HG03097 (cell line): ENCODE data around the gene CC2D1A.

Experiments
- ATAC-seq: cut with Tn5 transposase; IDR thresholded peaks from one replicate; pipeline ENCODE4 v1.9.1; 2021; ENCODE audit not compliant: unreplicated experiment, low FRiP score

CC2D1A gene

GRCh38 chr19:13932911-13933393 is 27.0 kb downstream of the CC2D1A start:
- ATAC-seq: no peak

DNA sequence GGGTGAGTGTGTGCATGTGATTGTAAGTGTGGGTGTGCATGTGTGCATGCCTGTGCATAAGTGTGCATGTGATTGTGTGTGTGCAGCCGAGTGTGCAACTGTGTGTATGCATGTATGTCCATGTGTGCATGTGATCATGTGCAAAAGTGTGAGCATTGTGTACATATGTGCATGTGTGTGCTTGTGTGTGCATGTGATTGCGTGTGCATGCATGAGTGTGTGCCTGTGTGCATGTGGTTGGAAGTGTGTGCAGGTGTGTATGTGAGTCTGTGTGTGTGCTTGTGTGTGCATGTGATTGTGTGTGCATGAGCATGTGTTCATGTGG is 28.7 kb downstream of the CC2D1A start:
- no peak for ATAC-seq

DNA sequence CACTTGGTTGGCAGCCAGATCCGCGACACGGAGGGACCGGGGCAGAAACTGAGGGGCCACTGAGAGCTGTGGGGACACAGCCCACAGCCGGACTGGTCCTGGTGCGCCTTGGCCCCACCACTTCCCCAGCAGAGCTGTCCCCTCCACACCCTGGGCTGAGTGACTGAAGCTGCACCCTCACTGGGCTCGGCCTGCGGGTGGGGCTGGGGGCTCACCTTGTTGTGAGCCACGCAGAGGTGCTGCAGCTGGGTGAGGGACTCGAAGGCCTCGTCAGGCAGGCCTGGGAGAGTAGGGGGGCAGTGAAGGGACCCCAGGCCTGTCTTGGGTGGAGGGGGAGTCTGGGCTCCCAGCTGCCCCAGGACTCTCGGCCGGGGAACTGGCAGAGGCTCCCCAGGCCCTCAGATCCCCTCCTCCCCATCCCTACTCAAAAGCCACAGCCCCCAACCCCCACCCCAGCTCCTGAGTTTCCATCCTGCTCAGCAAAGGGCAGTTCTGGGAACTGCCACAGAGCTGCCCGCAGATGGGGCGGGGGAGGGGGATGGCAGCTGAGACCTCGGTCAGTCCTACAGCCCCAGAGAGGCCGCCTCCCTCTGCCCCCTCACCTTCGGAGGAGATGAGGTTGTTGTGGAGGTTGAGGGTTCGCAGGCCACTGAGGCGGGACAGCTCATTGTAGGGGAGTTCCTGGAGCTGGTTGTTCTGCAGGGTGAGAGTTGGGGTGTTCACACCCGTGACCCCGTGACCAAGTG is 29.9 kb downstream of the CC2D1A start:
- no peak for ATAC-seq

DNA sequence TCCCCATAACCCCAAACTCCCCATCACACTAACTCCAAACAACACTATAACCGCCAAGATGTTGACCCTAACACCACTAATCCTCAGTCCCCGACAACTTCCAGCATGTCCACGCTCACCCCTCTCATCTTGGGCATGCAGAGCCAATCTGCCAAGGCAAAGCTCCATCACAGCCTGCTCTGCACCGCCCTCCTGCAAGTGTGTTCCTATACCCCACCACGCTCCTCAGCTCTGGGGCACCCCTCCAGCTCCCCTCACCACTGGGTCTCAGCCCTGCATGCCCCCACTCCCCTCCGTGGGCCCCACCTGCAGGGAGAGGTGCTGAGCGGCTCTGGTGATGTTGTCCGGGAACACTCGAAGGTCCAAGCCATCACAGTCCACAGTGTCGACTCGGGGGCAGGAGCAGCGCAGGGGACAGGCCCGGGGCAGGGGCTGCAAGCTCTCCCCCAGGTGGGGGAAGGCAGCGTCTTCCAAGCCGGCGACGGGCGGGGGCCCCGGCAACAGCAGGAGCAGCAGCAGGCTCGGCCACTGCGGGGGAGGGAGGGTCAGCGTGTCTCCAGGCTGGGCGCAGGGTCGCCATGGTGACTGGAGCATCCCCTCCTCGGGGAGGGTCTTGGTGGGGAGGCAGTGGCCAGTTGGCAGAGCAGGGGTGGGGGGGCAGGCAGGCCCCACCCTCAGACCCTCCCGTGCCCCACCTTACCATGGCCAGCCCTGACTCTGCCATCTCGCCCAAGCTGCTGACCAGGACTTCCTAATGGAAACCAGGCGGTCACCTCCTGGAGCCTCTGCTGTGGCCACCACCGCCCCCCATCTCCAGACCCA is 31.7 kb downstream of the CC2D1A start:
- no peak for ATAC-seq

- no peak for ATAC-seq
These were observed 32.5 kb downstream of the CC2D1A start, which contains the start of gene PODNL1 for GRCh38 chr19:13938301-13939064. PODNL1 (minus strand) TSS chr19:13938417; CDS start chr19:13938181, 236 bp downstream.

GRCh38 chr19:13942023-13942684 is 36.2 kb downstream of the CC2D1A start:
- ATAC-seq: no peak

GRCh38 chr19:13946414-13946813 is 40.4 kb downstream of the CC2D1A start:
- no peak for ATAC-seq

DNA sequence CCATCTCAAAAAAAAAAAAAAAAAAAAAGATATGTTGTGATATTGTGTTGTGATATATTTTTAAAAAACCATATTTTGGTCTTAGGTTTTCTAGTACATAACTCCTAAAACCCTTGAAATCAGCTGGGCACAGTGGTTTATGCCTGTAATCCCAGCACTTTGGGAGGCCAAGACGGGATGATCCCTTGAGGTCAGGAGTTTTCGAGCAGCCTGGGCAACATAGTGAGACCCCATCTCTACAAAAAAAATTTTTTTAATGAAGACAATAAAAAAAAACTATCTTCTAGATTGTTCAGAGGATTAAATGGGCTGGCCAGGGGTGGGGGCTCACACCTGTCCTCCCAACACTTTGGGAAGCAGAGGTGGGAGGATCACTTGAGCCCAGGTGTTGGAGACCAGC is 45.0 kb downstream of the CC2D1A start:
- no peak for ATAC-seq

DNA sequence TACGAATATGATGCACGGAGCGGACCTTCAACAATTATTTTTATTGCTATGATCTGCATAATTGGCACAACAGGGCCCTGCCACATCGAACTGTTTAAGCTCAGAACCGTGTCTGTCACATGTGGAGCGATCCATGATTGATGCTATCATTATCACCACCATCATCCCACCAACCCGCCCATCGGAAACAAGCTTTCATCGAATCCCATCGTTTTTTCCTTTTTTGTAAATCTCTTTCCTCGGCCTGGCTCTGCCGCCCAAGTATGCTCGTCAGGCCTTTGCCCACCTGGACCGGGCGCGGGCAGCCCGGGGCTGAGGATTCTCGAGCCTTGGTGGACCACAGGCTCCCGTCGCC is 45.8 kb downstream of the CC2D1A start:
- ATAC-seq: no peak

GRCh38 chr19:13952154-13952930 is 46.3 kb downstream of the CC2D1A start, which contains the start of gene DCAF15:
DCAF15 (plus strand) TSS chr19:13952509; CDS start chr19:13952513, 4 bp downstream.
- ATAC-seq: peak; percentile 98

GRCh38 chr19:13952931-13953531 is 47.0 kb downstream of the CC2D1A start:
- ATAC-seq: no peak

DNA sequence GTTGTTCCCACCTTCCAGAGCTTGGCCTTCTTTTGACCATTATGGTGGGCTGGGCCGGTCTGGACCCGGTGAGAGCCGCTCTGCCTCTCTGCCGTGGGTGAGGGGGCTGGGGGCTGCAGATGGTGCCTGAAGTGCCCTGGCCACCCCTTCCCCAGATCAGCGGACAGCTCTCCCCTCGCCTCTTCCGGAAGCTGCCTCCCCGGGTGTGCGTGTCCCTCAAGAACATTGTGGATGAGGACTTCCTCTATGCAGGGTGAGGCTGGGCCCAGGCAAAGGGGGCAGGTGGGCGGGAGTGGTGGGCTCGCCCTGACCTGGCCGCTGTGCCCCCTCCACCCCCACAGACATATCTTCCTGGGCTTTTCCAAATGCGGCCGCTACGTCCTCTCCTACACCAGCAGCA is 48.2 kb downstream of the CC2D1A start:
- no peak for ATAC-seq

- no peak for ATAC-seq
These were observed 49.8 kb downstream of the CC2D1A start for GRCh38 chr19:13955662-13956364.

DNA sequence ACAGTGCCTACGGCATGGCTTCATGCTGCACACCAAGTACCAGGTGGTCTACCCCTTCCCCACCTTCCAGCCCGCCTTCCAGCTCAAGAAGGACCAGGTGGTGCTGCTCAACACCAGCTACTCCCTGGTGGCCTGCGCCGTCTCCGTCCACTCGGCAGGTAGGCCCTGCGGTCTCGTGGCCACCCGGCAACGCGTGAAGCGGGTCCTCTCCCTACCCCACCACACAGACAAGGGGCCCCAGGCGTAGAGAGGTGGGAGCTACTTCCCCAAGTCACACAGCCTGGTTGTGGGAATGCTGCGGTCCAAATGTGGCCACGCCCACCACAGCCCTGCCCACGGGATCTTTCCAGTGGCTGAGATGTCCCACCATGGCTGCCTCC is 50.4 kb downstream of the CC2D1A start:
- ATAC-seq: no peak

DNA sequence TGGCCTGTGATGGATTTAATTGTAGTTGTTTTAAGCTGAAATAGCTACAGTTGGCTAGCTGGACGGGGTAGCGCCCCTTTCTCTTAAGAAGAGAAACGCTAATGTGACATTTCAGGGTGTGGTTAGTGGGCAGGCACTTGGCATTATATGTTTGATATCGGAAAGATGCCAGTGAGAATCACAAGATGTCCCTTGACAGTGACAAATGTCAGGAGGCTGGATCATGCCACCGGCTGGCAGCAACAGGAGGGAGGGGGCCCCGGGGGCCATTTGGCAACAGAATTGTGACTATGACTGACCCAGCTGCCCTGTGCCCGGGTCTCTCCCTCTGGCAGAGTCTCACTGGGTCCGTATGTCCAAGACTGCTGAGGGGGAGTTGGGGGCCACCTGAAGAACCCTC is 51.0 kb downstream of the CC2D1A start:
- no peak for ATAC-seq

- ATAC-seq: no peak
These were observed 52.0 kb downstream of the CC2D1A start for GRCh38 chr19:13958043-13958442.

GRCh38 chr19:13959141-13959961 is 53.4 kb downstream of the CC2D1A start:
- ATAC-seq: no peak
